ENCODE results near the gene WNT2.

GRCh38 chr7:117237646-117238045 lies 85.2 kb downstream of the WNT2 start:
- TF ChIP-seq NFRKB (IDR thresholded peaks at IDR 0.05) (no peak), ELF4 (IDR thresholded peaks at IDR 0.05) (no peak), SP1 (IDR thresholded peaks at IDR 0.05) (no peak), SUZ12 (IDR thresholded peaks at IDR 0.05) (no peak), FOXK2 (IDR thresholded peaks at IDR 0.05) (no peak), HDGF (IDR thresholded peaks at IDR 0.05; ENCODE audit: borderline replicate concordance) (no peak), FOXA1 (IDR thresholded peaks at IDR 0.05) (no peak), FOXM1 (IDR thresholded peaks at IDR 0.05; ENCODE audit: borderline replicate concordance) (no peak)
- TF ChIP-seq, protein P1, sequence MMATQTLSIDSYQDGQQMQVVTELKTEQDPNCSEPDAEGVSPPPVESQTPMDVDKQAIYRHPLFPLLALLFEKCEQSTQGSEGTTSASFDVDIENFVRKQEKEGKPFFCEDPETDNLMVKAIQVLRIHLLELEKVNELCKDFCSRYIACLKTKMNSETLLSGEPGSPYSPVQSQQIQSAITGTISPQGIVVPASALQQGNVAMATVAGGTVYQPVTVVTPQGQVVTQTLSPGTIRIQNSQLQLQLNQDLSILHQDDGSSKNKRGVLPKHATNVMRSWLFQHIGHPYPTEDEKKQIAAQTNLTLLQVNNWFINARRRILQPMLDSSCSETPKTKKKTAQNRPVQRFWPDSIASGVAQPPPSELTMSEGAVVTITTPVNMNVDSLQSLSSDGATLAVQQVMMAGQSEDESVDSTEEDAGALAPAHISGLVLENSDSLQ (IDR thresholded peaks at IDR 0.05) = no peak

Measured in HEK293T (cell line).